Mucosa of descending colon (tissue), 3 donors: ENCODE data around the gene RBM27. TPM values are rescaled to one million over a fixed set of nuclear protein-coding genes. Genes with fewer than 3 reads are reported as not detected.
"Not testable (repeated sequence)": the region's sequence is repeated elsewhere in the genome, so short reads cannot be mapped to it uniquely, and the experiment has no call there.

Experiments used
- ATAC-seq: fragments of 200-7000 bp; cut with Tn5 transposase; one replicate; pipeline ENCODE4 v1.9.1; 2020; ENCODE audit warnings: mild to moderate bottlenecking, moderate library complexity
- DNase-seq, 3 donors: peaks; one replicate each; pipeline ENCODE4 v3.0.0-alpha.2; 2020
- H3K36me3 ChIP-seq: fragments of 200-600 bp; one replicate; pipeline ENCODE4 v1.8.0; 2021; ENCODE audit warnings: low read depth, mild to moderate bottlenecking
- H3K4me1 ChIP-seq: fragments of 200-600 bp; one replicate; pipeline ENCODE4 v1.8.0; 2021; ENCODE audit warnings: low read depth, mild to moderate bottlenecking
- H3K4me3 ChIP-seq: fragments of 200-600 bp; one replicate; pipeline ENCODE4 v1.8.0; 2021; ENCODE audit warnings: mild to moderate bottlenecking
- H3K9me3 ChIP-seq: fragments of 200-600 bp; one replicate; pipeline ENCODE4 v1.8.0; 2021; ENCODE audit warnings: mild to moderate bottlenecking
- CTCF ChIP-seq: fragments of 200-600 bp; IDR thresholded peaks from one replicate; pipeline ENCODE4 v1.8.0; 2022; ENCODE audit warnings: antibody characterized with exemption, mild to moderate bottlenecking
- intact Hi-C, 2 donors: fragments of 100-400 bp; cut with DNase I in 1 of 2; cut with micrococcal nuclease in 1 of 2; formaldehyde crosslinking; loops; one replicate each; pipeline versions ENCODE4 v1.11.0 to v1.11.1; 2022; cut with DNase I, micrococcal nuclease
- total RNA-seq, 3 donors: library from RNA; stranded (reverse); fragmentation: NEBNext Ultra II Directional in 2 of 3; extraction: Animal tissue kit (Norgen Biotek cat#: 25700) in 2 of 3; gene quantifications; one replicate each; pipeline versions ENCODE4 v1.2.1 to v1.2.4, GENCODE V29; 2021 to 2023
- donor health status: DM: no; HTN: no; CAD: no; lungs with moderate emphysema.
- donor health status: DM: no; HTN: no; CAD: no.
- donor health status: DM: no; HTN: yes; CAD: no.

The RBM27 gene
- total RNA-seq, 3 donors from 2014 or later = 14.2 to 18.9 (median 16.1) TPM

GRCh38 chr5:146208916-146209522 lies 5.6 kb downstream of the RBM27 start:
- ATAC-seq (no peak), DNase-seq (no peak)
- Histone ChIP-seq H3K9me3 (no peaks in the 10 kb centered on the region), H3K4me1 (peaks cover 9% of the 10 kb centered on the region), H3K36me3 (no peaks in the 10 kb centered on the region), H3K4me3 (no peak overlapping the region)
- intact Hi-C loops = loop anchor here in 1 of 2 donors (2.0 kb wide), 1 partner anchor 50 kb away; no protein-coding TSS in a partner anchor
- TF ChIP-seq CTCF = no peak

GRCh38 chr5:146209714-146210113 lies 6.3 kb downstream of the RBM27 start:
- H3K36me3 ChIP-seq = no peaks in the 10 kb centered on the region
- no peak overlapping the region for H3K4me3 ChIP-seq
- no peak for DNase-seq
- no peak for TF ChIP-seq CTCF
- intact Hi-C loops = loop anchor here in 1 of 2 donors (2.0 kb wide), 1 partner anchor 49 kb away; no protein-coding TSS in a partner anchor
- ATAC-seq = no peak
- H3K4me1 ChIP-seq = peaks cover 9% of the 10 kb centered on the region
- no peaks in the 10 kb centered on the region for H3K9me3 ChIP-seq

- H3K4me3 ChIP-seq, H3K4me1 ChIP-seq, DNase-seq, H3K36me3 ChIP-seq, ATAC-seq, intact Hi-C loops, H3K9me3 ChIP-seq: not testable (repeated sequence)
Observed at GRCh38 chr5:146210810-146211209, 7.4 kb downstream of the RBM27 start.

- peak in 1 of 3 donors; percentile 43 for DNase-seq
- Histone ChIP-seq H3K9me3 (no peaks in the 10 kb centered on the region), H3K4me1 (peaks cover 4% of the 10 kb centered on the region), H3K4me3 (no peak overlapping the region), H3K36me3 (no peaks in the 10 kb centered on the region)
- no peak for TF ChIP-seq CTCF
- intact Hi-C loops = no loop called here
- peak; percentile 32 for ATAC-seq
Observed at GRCh38 chr5:146213210-146213826, 9.9 kb downstream of the RBM27 start.

GRCh38 chr5:146214881-146215280 lies 11.5 kb downstream of the RBM27 start:
- DNase-seq, H3K4me1 ChIP-seq, H3K9me3 ChIP-seq, intact Hi-C loops, ATAC-seq, H3K36me3 ChIP-seq, H3K4me3 ChIP-seq: not testable (repeated sequence)

- no peak for TF ChIP-seq CTCF
- no peaks in the 10 kb centered on the region for H3K36me3 ChIP-seq
- ATAC-seq = no peak
- no peak for DNase-seq
- H3K9me3 ChIP-seq = no peaks in the 10 kb centered on the region
- no peaks in the 10 kb centered on the region for H3K4me1 ChIP-seq
- no peak overlapping the region for H3K4me3 ChIP-seq
- intact Hi-C loops = no loop called here
Observed at GRCh38 chr5:146218168-146218567, 14.8 kb downstream of the RBM27 start.
